ENCODE measurements around the gene NOL7.

DNA sequence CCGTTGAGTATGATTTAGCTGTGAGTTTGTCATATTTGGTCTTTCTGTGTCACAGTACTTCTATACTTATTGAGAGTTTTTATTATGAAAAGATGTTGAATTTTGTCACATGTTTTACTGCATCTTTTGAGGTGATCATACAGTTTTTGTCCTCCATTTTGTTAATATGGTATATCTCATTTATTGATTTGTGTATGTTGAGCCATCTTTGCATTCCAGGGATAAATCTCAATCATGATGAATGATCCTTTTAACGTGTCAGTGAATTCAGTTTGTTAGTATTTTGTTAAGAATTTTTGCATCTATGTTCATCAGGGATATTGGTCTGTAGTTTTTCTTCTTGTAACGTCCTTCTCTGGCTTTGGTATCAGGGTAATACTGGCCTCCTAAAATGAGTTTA is 37.2 kb upstream of the NOL7 start:
- TF ChIP-seq, protein P1, sequence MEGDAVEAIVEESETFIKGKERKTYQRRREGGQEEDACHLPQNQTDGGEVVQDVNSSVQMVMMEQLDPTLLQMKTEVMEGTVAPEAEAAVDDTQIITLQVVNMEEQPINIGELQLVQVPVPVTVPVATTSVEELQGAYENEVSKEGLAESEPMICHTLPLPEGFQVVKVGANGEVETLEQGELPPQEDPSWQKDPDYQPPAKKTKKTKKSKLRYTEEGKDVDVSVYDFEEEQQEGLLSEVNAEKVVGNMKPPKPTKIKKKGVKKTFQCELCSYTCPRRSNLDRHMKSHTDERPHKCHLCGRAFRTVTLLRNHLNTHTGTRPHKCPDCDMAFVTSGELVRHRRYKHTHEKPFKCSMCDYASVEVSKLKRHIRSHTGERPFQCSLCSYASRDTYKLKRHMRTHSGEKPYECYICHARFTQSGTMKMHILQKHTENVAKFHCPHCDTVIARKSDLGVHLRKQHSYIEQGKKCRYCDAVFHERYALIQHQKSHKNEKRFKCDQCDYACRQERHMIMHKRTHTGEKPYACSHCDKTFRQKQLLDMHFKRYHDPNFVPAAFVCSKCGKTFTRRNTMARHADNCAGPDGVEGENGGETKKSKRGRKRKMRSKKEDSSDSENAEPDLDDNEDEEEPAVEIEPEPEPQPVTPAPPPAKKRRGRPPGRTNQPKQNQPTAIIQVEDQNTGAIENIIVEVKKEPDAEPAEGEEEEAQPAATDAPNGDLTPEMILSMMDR (IDR thresholded peaks at IDR 0.05; ENCODE audit: low read depth, low read length, poor library complexity, severe bottlenecking) = no peak
- TF ChIP-seq EZH2phosphoT487 (IDR thresholded peaks at IDR 0.05; ENCODE audit: borderline replicate concordance, low read length) = no peak
